Fibroblast of skin of scalp (primary cell): Measurements from ENCODE around the gene GREB1.

ENCODE experiments used
- DNase-seq: peaks from one replicate; pipeline ENCODE4 v3.0.0-alpha.2; 2013

The GREB1 gene

DNA sequence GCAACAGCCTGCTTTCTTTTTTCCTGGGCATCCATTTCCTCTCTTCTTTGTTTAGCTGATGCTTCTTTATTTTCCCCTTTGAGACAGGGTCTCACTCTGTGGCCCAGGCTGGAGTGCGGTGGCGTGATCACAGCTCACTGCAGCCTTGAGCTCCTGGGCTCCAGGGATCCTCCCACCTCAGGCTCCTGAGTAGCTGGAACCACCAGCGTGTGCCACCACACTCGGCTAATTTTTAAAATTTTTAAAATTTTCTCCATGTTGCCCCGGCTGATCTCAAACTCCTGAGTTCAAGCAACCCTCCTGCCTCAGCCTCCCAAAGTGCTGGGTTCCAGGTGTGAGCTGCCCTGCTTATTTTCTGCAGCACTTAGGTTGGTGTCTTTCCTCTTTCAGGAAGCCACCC, 77.4 kb downstream of the GREB1 start:
- DNase-seq: no peak

DNA sequence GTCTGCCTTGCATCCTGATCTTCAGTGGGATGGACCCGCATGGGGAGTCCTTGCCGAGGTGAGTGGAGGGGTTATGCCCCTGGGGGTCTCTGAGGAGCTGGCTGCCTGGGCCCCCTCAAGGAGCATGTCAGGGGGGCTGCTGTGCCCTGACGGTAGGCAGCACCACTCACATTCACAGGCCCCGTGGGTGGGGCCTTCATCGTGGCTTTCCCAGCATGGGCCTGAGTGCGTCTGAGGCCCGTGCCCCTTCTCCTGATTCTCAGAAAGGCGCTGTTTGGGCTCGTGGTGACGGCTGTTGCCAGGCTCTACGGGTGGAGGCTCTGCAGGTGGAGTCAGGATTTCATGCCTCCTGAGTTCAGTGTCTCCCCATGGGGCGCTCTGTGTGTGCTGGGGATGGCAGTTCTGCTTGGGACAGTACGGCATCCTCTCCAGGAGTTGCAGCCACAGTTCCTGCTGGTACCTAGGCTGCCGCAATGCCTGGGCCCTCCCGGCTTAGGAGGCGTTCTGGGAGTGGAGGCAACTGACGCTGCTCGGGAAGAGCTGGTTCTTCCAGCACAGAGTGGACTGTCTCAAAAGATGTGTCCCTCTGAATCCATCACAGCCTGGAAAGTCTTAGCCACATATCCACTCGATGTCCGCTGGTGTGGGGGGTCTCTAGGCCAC, 78.8 kb downstream of the GREB1 start:
- no peak for DNase-seq

DNA sequence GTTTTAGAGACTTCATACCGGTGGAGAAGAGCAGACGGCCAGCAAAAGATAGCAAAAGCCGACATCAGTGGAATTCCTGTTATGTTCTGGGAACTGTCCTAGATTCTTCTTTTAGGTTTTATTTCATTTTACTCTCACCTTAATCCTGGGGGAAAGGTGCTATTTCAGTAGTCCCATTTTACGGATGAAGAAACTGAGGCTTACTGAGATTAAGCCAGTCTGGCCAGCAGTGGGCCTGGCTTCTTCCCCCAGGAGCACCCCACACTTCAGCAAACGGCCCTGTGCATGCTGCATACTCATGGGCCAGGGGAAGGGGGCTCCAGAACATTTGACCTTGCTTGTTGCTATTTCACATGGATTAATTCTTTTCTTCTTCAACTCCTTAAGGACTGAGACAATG, 79.5 kb downstream of the GREB1 start:
- DNase-seq: no peak

DNA sequence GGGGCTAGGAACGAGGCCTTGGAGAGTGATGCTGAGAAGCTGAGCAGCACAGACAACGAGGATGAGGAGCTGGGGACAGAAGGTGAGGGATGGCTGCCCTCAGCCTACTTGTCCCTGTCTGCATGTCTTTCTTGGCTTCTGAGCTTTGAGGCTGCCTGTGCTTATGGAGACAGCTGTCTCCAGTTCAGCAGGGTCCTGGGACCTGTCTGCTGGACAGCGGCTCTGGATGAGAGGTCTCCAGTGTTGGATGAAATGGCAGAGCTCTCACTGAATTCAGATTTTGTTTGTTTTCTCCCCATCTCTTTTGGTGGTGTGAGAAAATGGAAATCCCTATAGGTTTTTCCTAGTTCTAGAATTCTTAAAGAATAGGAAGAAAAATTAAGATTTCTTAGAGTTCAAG, 81.4 kb downstream of the GREB1 start:
- DNase-seq: no peak

DNA sequence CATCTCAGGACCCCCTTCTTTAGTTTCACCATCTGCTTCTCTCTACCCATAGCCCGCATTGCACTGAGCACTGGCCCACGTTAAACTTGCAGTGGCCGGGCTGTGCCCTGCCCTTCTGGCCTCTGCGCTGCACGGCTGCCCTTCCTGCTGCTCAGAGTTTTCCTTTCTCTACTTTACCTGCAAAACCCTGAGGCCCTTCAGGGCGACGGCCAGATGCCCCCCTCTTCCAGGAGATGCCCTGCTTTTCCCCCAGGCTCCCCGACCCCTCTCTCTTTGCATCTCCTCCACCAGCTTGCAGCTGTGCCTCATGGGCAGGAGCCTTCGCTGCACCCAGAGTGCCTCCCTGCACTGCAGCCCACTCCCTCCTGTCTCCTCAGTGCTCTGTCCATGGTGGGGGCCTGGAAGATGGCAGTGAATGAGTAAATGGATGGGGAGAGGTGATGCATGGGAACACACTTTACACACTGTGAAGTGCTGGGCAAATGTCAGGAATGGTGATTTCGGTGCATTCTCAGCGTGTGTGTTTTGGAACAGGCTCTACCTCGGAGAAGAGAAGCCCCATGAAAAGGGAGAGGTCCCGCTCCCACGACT, 82.3 kb downstream of the GREB1 start:
- no peak for DNase-seq

DNA sequence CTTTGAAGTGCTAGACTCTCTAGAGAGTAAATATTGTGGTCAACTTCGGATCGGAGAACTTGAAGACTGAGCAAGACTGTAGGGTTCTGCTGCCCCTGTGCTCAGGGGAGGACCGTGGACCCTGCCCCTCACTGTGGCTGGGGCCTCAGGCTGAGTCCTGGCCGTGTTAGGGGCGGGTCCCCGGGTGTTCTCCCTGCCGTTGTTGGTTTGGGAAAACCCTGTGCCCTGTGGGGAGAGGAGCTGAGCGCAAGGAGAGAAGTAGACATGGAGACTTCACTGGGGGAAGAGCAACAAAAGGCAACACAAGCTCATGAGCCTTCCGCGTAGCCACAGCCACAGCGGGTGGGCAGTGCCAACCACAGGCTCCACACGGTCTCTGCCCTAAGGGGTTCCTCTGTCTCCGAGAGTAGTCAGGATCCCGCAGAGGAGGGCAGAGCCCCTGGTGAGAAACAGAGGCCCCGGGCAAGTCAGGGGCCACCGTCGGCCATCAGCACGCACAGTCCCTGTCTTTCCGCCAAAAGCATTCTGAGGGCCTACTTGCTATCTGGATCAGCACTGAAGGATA, 83.1 kb downstream of the GREB1 start:
- DNase-seq: no peak

DNA sequence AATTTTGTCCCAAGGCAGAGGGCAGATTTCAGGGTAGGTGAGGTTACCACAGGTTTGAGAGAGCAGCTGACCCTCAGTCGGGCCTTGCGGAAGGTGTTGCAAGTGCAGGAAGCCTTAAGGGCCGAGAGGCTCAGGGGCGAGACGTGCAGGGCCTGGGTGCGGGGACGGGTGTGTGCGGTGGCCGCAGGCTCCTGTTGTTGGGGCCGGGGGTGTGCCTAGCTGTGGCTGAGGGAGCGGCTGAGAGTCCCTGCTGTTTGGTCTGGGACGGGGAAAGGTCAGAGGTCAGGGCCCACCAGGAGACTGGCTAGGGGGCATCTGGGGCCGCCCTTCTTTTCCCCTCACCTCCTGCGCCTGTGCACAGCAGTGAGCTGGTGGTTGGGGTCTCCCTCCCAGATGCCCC, 83.7 kb downstream of the GREB1 start:
- no peak for DNase-seq

DNA sequence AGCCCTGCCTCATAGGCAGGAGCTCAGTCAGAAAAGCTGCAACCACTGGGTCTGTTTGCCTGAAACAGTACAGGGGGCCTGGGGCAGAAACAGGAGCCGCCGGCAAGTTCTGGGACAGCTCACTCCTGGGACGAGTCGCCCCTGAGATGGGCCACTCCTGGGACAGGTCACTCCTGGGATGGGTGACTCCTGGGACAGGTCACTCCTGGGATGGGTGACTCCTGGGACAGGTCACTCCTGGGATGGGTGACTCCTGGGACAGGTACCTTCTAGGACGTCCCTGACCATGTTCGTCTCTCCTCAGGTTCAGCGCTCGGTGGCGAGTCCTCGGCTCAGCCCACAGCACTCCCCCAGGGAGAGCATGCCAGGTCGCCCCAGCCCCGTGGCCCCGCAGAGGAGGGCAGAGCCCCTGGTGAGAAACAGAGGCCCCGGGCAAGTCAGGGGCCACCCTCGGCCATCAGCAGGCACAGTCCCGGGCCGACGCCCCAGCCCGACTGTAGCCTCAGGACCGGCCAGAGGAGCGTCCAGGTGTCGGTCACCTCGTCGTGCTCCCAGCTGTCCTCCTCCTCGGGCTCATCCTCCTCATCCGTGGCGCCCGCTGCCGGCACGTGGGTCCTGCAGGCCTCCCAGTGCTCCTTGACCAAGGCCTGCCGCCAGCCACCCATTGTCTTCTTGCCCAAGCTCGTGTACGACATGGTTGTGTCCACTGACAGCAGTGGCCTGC, 84.3 kb downstream of the GREB1 start:
- DNase-seq: no peak

DNA sequence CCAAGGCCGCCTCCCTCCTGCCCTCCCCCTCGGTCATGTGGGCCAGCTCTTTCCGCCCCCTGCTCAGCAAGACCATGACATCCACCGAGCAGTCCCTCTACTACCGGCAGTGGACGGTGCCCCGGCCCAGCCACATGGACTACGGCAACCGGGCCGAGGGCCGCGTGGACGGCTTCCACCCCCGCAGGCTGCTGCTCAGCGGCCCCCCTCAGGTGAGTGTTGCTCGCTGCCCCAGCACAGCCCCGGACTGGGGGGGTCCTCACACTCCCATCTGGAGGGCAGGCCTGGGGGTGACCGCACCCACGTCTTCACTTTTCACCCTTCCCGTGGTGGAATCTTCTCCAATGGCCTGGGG, 84.8 kb downstream of the GREB1 start:
- no peak for DNase-seq

DNA sequence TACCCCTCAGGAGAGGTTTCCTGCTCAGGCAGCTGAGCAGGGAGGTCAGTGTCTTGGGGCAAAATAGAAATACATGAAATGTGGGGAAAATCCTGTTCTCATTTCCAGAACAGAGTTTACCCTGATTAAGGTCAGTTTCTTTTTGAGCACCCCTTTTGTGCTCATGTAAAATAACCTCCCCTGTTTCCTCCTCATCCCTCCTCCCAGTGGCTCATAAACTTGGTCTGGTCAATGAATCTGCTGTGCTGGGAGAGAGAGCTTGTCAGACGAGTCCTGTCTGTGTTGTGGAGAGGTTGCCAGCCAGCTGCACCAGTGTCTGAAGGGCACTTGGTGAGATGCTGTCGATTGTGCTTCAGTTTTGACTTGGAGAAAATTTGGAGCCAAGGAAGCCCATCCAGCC, 87.6 kb downstream of the GREB1 start:
- DNase-seq: no peak

DNA sequence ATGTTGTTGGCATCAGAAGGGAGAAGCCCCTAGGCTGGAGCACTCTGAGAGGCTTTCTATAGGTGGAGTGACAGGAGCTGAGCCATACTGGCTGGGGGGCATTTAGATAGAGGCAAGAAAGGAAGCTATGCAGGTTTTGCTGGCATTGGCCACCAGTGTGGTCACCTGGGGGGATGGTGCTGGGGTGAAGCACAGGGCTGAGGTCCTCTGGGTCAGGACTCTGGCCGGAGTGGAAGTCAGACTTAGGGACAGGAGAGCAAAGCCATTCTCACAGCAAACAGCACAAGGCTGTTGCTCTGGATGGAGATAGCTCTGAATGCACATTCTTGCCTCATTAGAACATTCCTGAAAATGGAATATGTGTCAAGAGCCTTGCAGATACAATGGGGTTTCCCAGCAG, 88.8 kb downstream of the GREB1 start:
- no peak for DNase-seq

DNA sequence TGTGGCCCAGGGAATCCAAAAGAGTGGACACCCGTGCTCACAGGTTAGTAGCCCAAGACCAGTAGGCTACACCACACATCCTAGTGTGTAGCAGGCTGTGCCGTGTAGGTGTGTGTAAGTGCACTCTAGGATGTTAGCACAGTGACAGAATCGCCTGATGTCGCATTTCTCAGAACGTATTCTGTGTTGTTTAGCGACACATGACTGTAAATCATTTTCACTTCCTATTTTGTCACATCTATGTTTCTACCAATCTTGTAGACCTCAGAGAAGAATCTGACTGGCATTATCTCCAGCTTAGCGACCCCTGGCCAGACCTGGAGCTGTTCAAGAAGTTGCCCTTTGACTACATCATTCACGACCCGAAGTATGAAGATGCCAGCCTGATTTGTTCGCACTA, 91.0 kb downstream of the GREB1 start:
- no peak for DNase-seq

DNA sequence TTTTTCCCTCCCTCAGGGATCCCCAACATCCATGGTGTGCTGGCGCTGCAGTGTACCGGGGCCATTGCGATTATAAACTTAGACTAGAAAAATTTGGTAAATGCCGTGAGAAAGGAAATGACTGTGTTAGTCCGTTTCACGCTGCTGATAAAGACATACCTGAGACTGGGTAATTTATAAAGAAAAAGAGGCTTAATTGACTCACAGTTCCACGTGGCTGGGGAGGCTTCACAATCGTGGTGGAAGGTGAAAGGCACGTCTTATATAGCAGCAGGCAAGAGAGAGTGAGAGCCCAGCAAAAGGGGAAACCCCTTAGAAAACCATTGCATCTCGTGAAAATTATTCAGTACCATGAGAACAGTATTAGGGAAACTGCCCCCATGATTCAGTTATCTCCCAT, 91.8 kb downstream of the GREB1 start:
- DNase-seq: no peak

DNA sequence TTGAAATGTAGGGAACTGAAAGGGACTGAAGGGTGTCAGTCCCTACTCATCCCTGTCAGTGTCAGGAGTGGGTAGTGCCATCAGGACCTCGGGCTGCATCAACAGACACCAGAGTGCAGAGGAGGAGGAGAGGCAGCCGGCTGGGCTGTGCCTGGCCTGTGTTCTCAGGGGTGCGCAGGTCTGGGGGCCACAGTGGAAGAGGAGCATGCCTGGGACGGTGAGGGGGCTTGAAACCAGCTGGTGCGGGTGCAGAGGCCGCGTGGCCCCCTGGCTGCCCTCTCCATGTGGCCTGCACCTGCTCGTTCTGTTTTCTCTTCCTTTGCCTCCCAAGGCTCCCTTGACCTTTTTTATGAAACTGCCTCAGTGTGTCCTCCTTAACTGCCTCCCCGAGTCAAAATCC, 94.8 kb downstream of the GREB1 start:
- DNase-seq: no peak

DNA sequence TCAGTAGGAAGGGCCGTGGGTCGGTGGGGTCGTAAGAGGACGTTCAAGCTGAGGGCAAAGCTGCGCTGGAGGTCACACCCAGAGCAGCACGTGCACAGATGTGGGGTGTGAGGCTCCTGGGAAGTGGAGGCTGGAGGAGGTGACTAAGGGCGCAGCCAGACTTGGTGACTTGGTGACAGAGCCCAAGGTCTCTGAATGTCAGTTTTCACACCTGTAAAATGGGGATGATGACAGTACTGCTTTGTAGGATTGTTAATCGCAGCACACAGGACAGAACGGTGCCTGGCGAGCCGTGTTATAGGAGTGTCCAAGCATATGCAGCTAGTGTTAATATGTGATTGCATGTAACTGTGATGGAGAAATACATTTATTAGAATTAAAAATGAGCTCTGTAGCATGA, 95.4 kb downstream of the GREB1 start:
- no peak for DNase-seq

DNA sequence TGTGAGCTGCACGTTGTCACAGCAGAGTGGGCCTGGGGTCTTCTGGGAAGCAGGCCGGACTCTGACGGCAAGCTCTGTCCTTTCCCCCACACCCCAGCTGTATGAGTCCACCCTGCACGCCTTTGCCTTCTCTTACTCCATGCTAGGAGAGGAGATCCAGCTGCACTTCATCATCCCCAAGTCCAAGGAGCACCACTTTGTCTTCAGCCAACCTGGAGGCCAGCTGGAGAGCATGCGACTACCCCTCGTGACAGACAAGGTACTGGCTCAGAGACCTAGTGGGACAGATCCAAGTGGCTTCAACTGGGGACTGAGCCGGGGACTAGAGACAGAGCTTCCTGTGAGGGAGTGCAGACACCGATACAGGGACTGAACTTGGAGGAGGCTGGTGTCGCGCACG, 96.0 kb downstream of the GREB1 start:
- DNase-seq: no peak

DNA sequence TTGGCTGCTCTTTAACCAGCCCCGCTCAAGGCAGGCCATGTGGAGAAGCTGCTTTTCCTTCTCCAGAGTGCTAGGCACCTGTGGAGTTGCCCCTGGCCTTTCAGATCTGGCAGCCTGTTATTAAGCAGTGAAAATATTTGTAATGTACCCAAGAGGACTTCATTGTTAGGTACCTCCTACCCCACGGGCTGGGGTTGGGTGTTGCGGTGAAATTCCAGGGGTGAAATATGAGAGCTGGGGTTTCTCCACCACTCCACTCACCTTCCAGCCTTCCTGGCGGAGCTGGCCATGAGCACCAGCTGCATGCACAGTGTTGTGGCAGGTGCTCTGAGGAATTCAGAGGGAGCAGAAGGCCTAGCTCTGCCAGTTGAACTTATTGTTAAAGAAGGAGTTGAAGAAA, 97.0 kb downstream of the GREB1 start:
- DNase-seq: no peak

DNA sequence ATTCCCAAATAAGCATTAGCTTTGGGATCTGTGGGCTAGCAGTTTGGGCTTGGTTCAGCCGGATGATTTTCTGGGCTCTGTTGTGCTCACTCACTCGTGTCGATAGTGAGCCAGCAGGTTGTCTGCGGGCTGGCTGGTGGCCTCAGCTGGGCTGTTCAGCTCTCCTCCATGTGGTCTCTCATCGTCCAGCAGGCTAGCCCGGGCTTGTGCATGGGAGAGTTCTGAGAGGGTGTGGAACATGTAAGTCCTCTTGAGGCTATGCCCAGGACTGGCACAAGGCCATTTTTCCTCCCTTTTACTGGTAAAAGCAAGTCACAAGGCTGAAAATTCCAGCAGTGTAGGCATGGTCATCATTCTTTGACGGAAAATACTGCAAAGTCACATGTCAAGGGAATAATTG, 97.6 kb downstream of the GREB1 start:
- DNase-seq: no peak

DNA sequence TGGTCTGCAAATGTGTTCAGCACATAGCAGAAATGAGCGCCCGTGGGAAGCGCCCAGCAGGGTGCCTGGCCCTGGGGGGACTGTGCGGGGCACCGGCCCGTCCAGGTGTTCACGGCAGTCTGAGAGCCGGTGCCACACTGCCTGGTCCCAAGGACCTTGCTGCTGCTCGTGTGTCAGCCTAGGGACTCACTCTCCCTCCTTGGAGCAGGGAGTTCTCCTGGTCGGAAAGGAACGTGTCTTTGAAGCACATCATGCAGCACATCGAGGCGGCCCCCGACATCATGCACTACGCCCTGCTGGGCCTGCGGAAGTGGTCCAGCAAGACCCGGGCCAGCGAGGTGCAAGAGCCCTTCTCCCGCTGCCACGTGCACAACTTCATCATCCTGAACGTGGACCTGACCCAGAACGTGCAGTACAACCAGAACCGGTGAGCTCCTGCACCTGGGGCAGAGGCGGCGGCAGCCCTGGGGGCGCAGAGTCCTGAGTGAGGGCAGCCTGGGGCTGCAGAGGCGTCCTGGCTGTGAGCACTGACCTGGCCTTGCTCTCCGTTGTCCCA, 100.2 kb downstream of the GREB1 start:
- DNase-seq: no peak

DNA sequence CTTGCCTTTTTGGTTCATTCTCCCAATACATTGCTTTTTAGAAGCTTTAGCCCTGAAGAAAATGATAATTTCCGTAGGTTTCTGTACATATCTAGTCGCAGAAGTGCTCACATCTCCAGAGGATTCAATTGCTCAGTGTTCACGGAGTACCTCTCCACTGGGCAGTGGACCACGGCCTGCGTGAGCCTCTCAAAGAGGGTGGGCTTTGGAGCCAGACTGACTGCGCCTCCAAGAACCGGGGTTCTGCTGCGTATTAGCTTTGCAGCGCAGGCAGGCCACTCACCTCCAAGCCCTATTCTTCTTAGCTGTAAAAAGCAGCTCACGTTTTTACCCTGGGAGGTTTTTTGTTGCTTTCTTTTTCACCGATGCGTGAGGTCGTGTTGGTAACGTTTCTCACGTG, 100.7 kb downstream of the GREB1 start:
- DNase-seq: no peak

DNA sequence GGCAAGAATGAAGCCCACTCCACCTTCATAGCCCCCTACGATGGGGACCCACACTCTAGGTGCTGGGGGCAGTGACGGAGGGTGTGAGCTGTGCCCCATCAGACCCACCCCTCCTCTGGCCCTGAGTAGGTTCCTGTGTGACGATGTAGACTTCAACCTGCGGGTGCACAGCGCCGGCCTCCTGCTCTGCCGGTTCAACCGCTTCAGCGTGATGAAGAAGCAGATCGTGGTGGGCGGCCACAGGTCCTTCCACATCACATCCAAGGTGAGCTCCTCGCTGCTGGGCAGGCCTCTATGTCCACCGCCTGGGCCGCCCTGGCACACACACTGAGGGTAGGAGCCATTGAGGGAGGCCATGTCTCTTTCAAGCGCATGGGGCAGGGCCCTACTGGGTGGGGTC, 101.3 kb downstream of the GREB1 start:
- DNase-seq: no peak

DNA sequence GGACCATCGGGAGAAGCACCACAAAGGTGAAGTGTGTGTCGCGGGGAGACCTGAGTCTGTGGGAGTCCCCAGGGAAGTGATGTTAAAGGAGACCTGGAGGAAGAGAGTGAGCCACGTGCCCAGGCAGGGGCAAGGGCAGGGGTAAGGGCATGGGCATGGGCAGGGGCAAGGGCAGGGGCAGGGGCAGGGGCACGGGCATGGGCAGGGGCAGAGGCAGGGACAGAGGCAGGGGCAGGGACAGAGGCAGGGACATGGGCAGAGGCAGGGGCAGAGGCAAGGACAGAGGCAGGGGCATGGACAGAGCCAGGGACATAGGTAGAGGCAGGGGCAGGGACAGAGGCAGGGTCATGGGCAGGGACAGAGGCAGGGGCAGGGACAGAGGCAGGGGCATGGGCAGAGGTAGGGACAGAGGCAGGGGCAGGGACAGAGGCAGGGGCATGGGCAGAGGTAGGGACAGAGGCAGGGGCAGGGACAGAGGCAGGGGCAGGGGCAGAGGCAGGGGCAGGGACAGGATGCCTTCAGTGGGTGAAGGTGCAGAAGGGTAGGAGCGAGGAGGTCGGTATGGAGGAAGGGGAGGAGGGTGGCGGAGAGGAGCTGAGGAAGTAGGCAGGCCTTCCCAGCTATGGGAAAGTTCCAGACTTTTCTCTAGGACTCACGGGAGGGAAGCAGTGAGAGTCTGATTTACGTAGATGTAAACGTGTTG, 102.9 kb downstream of the GREB1 start:
- DNase-seq: no peak

DNA sequence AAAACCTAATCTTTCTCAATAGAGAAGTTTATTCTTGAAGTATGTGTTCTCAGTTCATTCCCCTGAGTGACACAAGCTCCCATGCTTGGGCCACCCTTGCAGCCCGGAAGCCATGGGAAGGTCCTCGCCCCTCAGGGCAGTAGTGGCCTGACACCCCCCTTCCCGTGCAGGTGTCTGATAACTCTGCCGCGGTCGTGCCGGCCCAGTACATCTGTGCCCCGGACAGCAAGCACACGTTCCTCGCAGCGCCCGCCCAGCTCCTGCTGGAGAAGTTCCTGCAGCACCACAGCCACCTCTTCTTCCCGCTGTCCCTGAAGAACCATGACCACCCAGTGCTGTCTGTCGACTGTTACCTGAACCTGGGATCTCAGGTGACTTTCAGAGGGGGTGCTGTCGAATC, 103.7 kb downstream of the GREB1 start:
- DNase-seq: no peak
